ENCODE data around the gene COL4A1.

Gene COL4A1

GRCh38 chr13:110129539-110130186, 177.3 kb downstream of the COL4A1 start:
- Histone ChIP-seq H3K9me3 (replicated peaks; ENCODE audit: insufficient read depth, low read length) (no peaks in the 10 kb centered on the region), H3K4me1 (ENCODE audit: low read length) (no peaks in the 10 kb centered on the region), H3K9me2 (replicated peaks; ENCODE audit: insufficient read depth, low read length) (no peaks in the 10 kb centered on the region), H3K27me3 (replicated peaks; ENCODE audit: insufficient read depth, low read length) (no peaks in the 10 kb centered on the region), H4K20me1 (ENCODE audit: insufficient read depth, low read length) (no peaks in the 10 kb centered on the region), H3K4me3 (ENCODE audit: low read length) (no peak overlapping the region), H3K27ac (ENCODE audit: low read length) (no peak overlapping the region), H3F3A (ENCODE audit: insufficient read depth, low read length) (no peaks in the 10 kb centered on the region), H3K4me2 (ENCODE audit: low read depth, low read length) (no peak overlapping the region), H3K36me3 (replicated peaks; ENCODE audit: insufficient read depth, low read length) (no peaks in the 10 kb centered on the region), H2AFZ (ENCODE audit: low read length) (no peak overlapping the region), H3K79me2 (ENCODE audit: low read length) (no peaks in the 10 kb centered on the region), H3K9ac (ENCODE audit: low read length) (no peak overlapping the region)
- no peak for DNase-seq
- TF ChIP-seq EZH2 (optimal IDR thresholded peaks at IDR 0.05; ENCODE audit: low read depth, low read length) (no peak), CTCF (IDR thresholded peaks at IDR 0.05; ENCODE audit: low read length) (no peak), EZH2phosphoT487 (IDR thresholded peaks at IDR 0.05; ENCODE audit: low read length) (no peak)

GRCh38 chr13:110129076-110129475, 177.9 kb downstream of the COL4A1 start:
- Histone ChIP-seq H3K9me2 (replicated peaks; ENCODE audit: insufficient read depth, low read length) (no peaks in the 10 kb centered on the region), H3K27me3 (replicated peaks; ENCODE audit: insufficient read depth, low read length) (no peaks in the 10 kb centered on the region), H3K9ac (ENCODE audit: low read length) (no peak overlapping the region), H3F3A (ENCODE audit: insufficient read depth, low read length) (no peaks in the 10 kb centered on the region), H3K4me2 (ENCODE audit: low read depth, low read length) (no peak overlapping the region), H3K79me2 (ENCODE audit: low read length) (no peaks in the 10 kb centered on the region), H3K4me3 (ENCODE audit: low read length) (no peak overlapping the region), H4K20me1 (ENCODE audit: insufficient read depth, low read length) (no peaks in the 10 kb centered on the region), H3K9me3 (replicated peaks; ENCODE audit: insufficient read depth, low read length) (no peaks in the 10 kb centered on the region), H3K36me3 (replicated peaks; ENCODE audit: insufficient read depth, low read length) (no peaks in the 10 kb centered on the region), H3K4me1 (ENCODE audit: low read length) (no peaks in the 10 kb centered on the region), H3K27ac (ENCODE audit: low read length) (no peak overlapping the region), H2AFZ (ENCODE audit: low read length) (no peak overlapping the region)
- no peak for DNase-seq
- TF ChIP-seq CTCF (IDR thresholded peaks at IDR 0.05; ENCODE audit: low read length) (no peak), EZH2phosphoT487 (IDR thresholded peaks at IDR 0.05; ENCODE audit: low read length) (no peak), EZH2 (optimal IDR thresholded peaks at IDR 0.05; ENCODE audit: low read depth, low read length) (no peak)

- no peak overlapping the region for H3K4me2 ChIP-seq (ENCODE audit: low read depth, low read length)
- H3F3A ChIP-seq (ENCODE audit: insufficient read depth, low read length): no peaks in the 10 kb centered on the region
- no peak overlapping the region for H3K27ac ChIP-seq (ENCODE audit: low read length)
- no peaks in the 10 kb centered on the region for H3K9me2 ChIP-seq (replicated peaks; ENCODE audit: insufficient read depth, low read length)
- no peak overlapping the region for H3K9ac ChIP-seq (ENCODE audit: low read length)
- no peak for TF ChIP-seq EZH2phosphoT487 (IDR thresholded peaks at IDR 0.05; ENCODE audit: low read length)
- TF ChIP-seq CTCF (IDR thresholded peaks at IDR 0.05; ENCODE audit: low read length): no peak
- TF ChIP-seq EZH2 (optimal IDR thresholded peaks at IDR 0.05; ENCODE audit: low read depth, low read length): no peak
- no peak overlapping the region for H2AFZ ChIP-seq (ENCODE audit: low read length)
- H3K4me3 ChIP-seq (ENCODE audit: low read length): no peak overlapping the region
- no peaks in the 10 kb centered on the region for H3K4me1 ChIP-seq (ENCODE audit: low read length)
- no peak for DNase-seq
- no peaks in the 10 kb centered on the region for H3K79me2 ChIP-seq (ENCODE audit: low read length)
- H3K9me3 ChIP-seq (replicated peaks; ENCODE audit: insufficient read depth, low read length): no peaks in the 10 kb centered on the region
- no peaks in the 10 kb centered on the region for H3K27me3 ChIP-seq (replicated peaks; ENCODE audit: insufficient read depth, low read length)
- H3K36me3 ChIP-seq (replicated peaks; ENCODE audit: insufficient read depth, low read length): no peaks in the 10 kb centered on the region
- H4K20me1 ChIP-seq (ENCODE audit: insufficient read depth, low read length): no peaks in the 10 kb centered on the region
Measured at GRCh38 chr13:110128546-110128945, 178.4 kb downstream of the COL4A1 start.

Measured in MM.1S (cell line).